HG02981 (cell line): ENCODE data around the gene KRT86.

Experiments used
- ATAC-seq: cut with Tn5 transposase; IDR thresholded peaks from one replicate; pipeline ENCODE4 v1.9.1; 2021; ENCODE audit warnings: mild to moderate bottlenecking, moderate library complexity; ENCODE audit not compliant: unreplicated experiment

KRT86 gene

GRCh38 chr12:52353766-52354165 is 79.3 kb downstream of the KRT86 start:
- no peak for ATAC-seq

- ATAC-seq: no peak
These were observed 79.8 kb downstream of the KRT86 start for GRCh38 chr12:52354200-52354599.

GRCh38 chr12:52355176-52355575 is 80.7 kb downstream of the KRT86 start:
- ATAC-seq: no peak

GRCh38 chr12:52356031-52356761 is 81.8 kb downstream of the KRT86 start:
- no peak for ATAC-seq

- ATAC-seq: no peak
These were observed 82.5 kb downstream of the KRT86 start for GRCh38 chr12:52356762-52357580.
